Liver (tissue), 9 donors: ENCODE results near the gene MTHFSD. TPM values are rescaled to one million over a fixed set of nuclear protein-coding genes. Genes with fewer than 3 reads are reported as not detected.

ENCODE experiments used
- DNase-seq: peaks from one replicate; pipeline ENCODE4 v3.0.0-alpha.2; 2017; ENCODE audit warnings: low spot score
- H3K27ac ChIP-seq, 2 donors: one replicate each; pipeline ENCODE4 v1.7.0; 2013; ENCODE audit warnings: inconsistent platforms in 2 of 2, low read length in 2 of 2, control low read depth in 1 of 2, low read depth in 1 of 2, mild to moderate bottlenecking in 1 of 2
- H3K27me3 ChIP-seq, 4 donors: one replicate each; pipeline versions ENCODE4 v1.6.1 to v1.7.0; 2013; ENCODE audit warnings: low read length in 3 of 4, inconsistent platforms in 1 of 4, mild to moderate bottlenecking in 1 of 4, moderate library complexity in 1 of 4; ENCODE audit not compliant: control insufficient read depth in 4 of 4, insufficient read depth in 4 of 4
- H3K36me3 ChIP-seq, 4 donors: one replicate each; pipeline versions ENCODE4 v1.6.1 to v1.7.0; 2013; ENCODE audit warnings: low read length in 3 of 4, mild to moderate bottlenecking in 3 of 4, low read depth in 1 of 4, moderate library complexity in 1 of 4; ENCODE audit not compliant: control insufficient read depth in 4 of 4, insufficient read depth in 3 of 4
- H3K4me1 ChIP-seq, 4 donors: one replicate each; pipeline versions ENCODE4 v1.6.1 to v1.7.0; 2013; ENCODE audit warnings: low read length in 3 of 4, mild to moderate bottlenecking in 3 of 4, moderate library complexity in 1 of 4; ENCODE audit not compliant: control insufficient read depth in 4 of 4, insufficient read depth in 4 of 4
- H3K4me3 ChIP-seq, 3 donors: one replicate each; pipeline versions ENCODE4 v1.6.1 to v1.7.0; 2013; ENCODE audit warnings: low read length in 3 of 3, control low read depth in 1 of 3, low read depth in 1 of 3, mild to moderate bottlenecking in 1 of 3
- H3K9ac ChIP-seq, 2 donors: one replicate each; pipeline ENCODE4 v1.7.0; 2013; ENCODE audit warnings: low read length in 2 of 2, mild to moderate bottlenecking in 2 of 2, moderate library complexity in 2 of 2, control low read depth in 1 of 2, low read depth in 1 of 2
- H3K9me3 ChIP-seq, 4 donors: one replicate each; pipeline versions ENCODE4 v1.6.1 to v1.7.0; 2013; ENCODE audit warnings: low read length in 3 of 4; ENCODE audit not compliant: control insufficient read depth in 4 of 4
- EGR1 ChIP-seq, 2 donors: IDR thresholded peaks; 2 replicates each; pipeline ENCODE4 v1.6.1; 2016 to 2018; ENCODE audit warnings: antibody characterized with exemption in 2 of 2, low read depth in 2 of 2
- FOXA1 ChIP-seq: IDR thresholded peaks from 2 replicates; pipeline ENCODE4 v1.6.1; 2016; ENCODE audit warnings: antibody characterized with exemption
- FOXA2 ChIP-seq: IDR thresholded peaks from 2 replicates; pipeline ENCODE4 v1.6.1; 2016; ENCODE audit warnings: antibody characterized with exemption
- GABPA ChIP-seq, 2 donors: IDR thresholded peaks in 1 of 2; conservative IDR thresholded peaks in 1 of 2; 2 replicates each; pipeline ENCODE4 v1.6.1; 2016; ENCODE audit warnings: antibody characterized with exemption in 2 of 2, mild to moderate bottlenecking in 1 of 2, moderate library complexity in 1 of 2
- HNF4A ChIP-seq, 2 donors: conservative IDR thresholded peaks; 2 replicates each; pipeline ENCODE4 v1.6.1; 2016; ENCODE audit warnings: antibody characterized with exemption in 2 of 2, mild to moderate bottlenecking in 2 of 2
- HNF4G ChIP-seq: IDR thresholded peaks from 2 replicates; pipeline ENCODE4 v1.6.1; 2016; ENCODE audit warnings: antibody characterized with exemption
- JUND ChIP-seq, 2 donors: IDR thresholded peaks; 2 replicates each; pipeline ENCODE4 v1.6.1; 2016; ENCODE audit warnings: antibody characterized with exemption in 2 of 2
- NR2F2 ChIP-seq: IDR thresholded peaks from 2 replicates; pipeline ENCODE4 v1.6.1; 2016; ENCODE audit warnings: antibody characterized with exemption
- RAD21 ChIP-seq, 2 donors: IDR thresholded peaks; 2 replicates each; pipeline ENCODE4 v1.6.1; 2016; ENCODE audit warnings: antibody characterized with exemption in 2 of 2, mild to moderate bottlenecking in 2 of 2
- RXRA ChIP-seq, 2 donors: IDR thresholded peaks; 2 replicates each; pipeline ENCODE4 v1.6.1; 2017 to 2018; ENCODE audit warnings: antibody characterized with exemption in 2 of 2, mild to moderate bottlenecking in 1 of 2
- SP1 ChIP-seq: IDR thresholded peaks from 2 replicates; pipeline ENCODE4 v1.6.1; 2018; ENCODE audit warnings: antibody characterized with exemption, mild to moderate bottlenecking
- TAF1 ChIP-seq: conservative IDR thresholded peaks from 2 replicates; pipeline ENCODE4 v1.6.1; 2016; ENCODE audit warnings: antibody characterized with exemption, mild to moderate bottlenecking
- YY1 ChIP-seq: IDR thresholded peaks from 2 replicates; pipeline ENCODE4 v1.6.1; 2016; ENCODE audit warnings: antibody characterized with exemption, mild to moderate bottlenecking
- WGBS: extraction: QIAGEN DNeasy Blood & Tissue Kit; methylation state at CpG from one replicate; pipeline ENCODE4 v1.1.7; 2013; 5-methylcytosine and 5-hydroxymethylcytosine counted together
- polyA plus RNA-seq, 2 donors: library from polyadenylated mRNA; stranded (reverse) in 1 of 2; unstranded in 1 of 2; fragments of 200-250 nt in 1 of 2; fragments of >200 nt in 1 of 2; fragmentation: Nextera tagmentation in 1 of 2; extraction: Ambion mirVana in 1 of 2; gene quantifications; one replicate each; pipeline versions ENCODE4 v1.2.1 to v1.2.3, GENCODE V29; 2013 to 2015
- total RNA-seq, 2 donors: library from RNA; depleted of rRNA; stranded (reverse); fragments of >200 nt; gene quantifications; one replicate each; pipeline ENCODE4 v1.2.3, GENCODE V29; 2014
- TF ChIP-seq, protein P1 (sequence below): IDR thresholded peaks from 2 replicates; pipeline ENCODE4 v1.6.1; 2016; ENCODE audit warnings: antibody characterized with exemption
- TF ChIP-seq, protein P2 (sequence below): IDR thresholded peaks from 2 replicates; pipeline ENCODE4 v1.6.1; 2016; ENCODE audit warnings: antibody characterized with exemption
- TF ChIP-seq, protein P3 (sequence below): fragments of 150-350 bp; IDR thresholded peaks from 2 replicates; pipeline ENCODE4 v1.5.1; 2017; ENCODE audit warnings: improper control_type of control experiment, low read depth, low read length; ENCODE audit not compliant: missing input control
- TF ChIP-seq, protein P4 (sequence below): IDR thresholded peaks from 2 replicates; pipeline ENCODE4 v1.6.1; 2016; ENCODE audit warnings: antibody characterized with exemption, mild to moderate bottlenecking
- TF ChIP-seq, protein P5 (sequence below): IDR thresholded peaks from 2 replicates; pipeline ENCODE4 v1.6.1; 2016; ENCODE audit warnings: antibody characterized with exemption
- donor health status: healthy.
- donor health status: healthy.
- donor health status: healthy.
- donor health status: healthy.
- donor health status: healthy.

MTHFSD gene
- total and polyA plus RNA-seq, 4 donors, result 4.6 to 8.1 (median 6.5) TPM

DNA sequence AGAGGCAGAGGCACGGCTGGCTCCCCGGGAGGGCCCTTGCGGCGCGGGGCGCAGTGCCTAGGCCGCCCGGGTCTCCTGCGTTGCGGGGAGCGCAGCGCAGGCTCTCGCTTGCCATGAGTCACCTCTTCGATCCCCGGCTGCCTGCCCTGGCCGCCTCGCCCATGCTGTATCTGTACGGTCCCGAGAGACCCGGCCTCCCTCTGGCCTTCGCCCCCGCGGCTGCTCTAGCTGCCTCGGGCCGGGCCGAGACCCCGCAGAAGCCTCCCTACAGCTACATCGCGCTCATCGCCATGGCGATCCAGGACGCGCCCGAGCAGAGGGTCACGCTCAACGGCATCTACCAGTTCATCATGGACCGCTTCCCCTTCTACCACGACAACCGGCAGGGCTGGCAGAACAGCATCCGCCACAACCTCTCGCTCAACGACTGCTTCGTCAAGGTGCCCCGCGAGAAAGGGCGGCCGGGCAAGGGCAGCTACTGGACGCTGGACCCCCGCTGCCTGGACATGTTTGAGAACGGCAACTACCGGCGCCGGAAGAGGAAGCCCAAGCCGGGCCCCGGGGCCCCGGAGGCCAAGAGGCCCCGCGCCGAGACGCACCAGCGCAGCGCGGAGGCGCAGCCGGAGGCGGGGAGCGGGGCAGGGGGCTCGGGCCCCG, 23.7 kb upstream of the MTHFSD start:
- DNase-seq, result no peak
- Histone ChIP-seq H3K4me3 (no peak overlapping the region), H3K36me3 (no peaks in the 10 kb centered on the region), H3K9me3 (no peaks in the 10 kb centered on the region), H3K4me1 (peaks cover 0 to 3% (median 3%) of the 10 kb centered on the region in 4 donors), H3K27me3 (peaks cover 8 to 34% (median 18%) of the 10 kb centered on the region in 4 donors), H3K9ac (no peak overlapping the region), H3K27ac (peak overlapping the region; percentile 18 to 28)
- TF ChIP-seq RAD21 (IDR thresholded peaks at IDR 0.05), result no peak
- TF ChIP-seq TAF1, result no peak
- TF ChIP-seq YY1, result no peak
- TF ChIP-seq, protein P1, sequence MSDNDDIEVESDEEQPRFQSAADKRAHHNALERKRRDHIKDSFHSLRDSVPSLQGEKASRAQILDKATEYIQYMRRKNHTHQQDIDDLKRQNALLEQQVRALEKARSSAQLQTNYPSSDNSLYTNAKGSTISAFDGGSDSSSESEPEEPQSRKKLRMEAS, result no peak
- TF ChIP-seq HNF4A (conservative IDR thresholded peaks at IDR 0.05), result no peak
- no peak for TF ChIP-seq EGR1 (IDR thresholded peaks at IDR 0.05; ENCODE audit: low read depth in 2 of 2)
- no peak for TF ChIP-seq HNF4G
- no peak for TF ChIP-seq NR2F2
- no peak for TF ChIP-seq FOXA1
- TF ChIP-seq JUND (IDR thresholded peaks at IDR 0.05), result no peak
- no peak for TF ChIP-seq GABPA (IDR thresholded peaks at IDR 0.05 in 1 of 2, conservative IDR thresholded peaks at IDR 0.05 in 1 of 2)
- TF ChIP-seq RXRA (IDR thresholded peaks at IDR 0.05), result no peak
- TF ChIP-seq, protein P2, sequence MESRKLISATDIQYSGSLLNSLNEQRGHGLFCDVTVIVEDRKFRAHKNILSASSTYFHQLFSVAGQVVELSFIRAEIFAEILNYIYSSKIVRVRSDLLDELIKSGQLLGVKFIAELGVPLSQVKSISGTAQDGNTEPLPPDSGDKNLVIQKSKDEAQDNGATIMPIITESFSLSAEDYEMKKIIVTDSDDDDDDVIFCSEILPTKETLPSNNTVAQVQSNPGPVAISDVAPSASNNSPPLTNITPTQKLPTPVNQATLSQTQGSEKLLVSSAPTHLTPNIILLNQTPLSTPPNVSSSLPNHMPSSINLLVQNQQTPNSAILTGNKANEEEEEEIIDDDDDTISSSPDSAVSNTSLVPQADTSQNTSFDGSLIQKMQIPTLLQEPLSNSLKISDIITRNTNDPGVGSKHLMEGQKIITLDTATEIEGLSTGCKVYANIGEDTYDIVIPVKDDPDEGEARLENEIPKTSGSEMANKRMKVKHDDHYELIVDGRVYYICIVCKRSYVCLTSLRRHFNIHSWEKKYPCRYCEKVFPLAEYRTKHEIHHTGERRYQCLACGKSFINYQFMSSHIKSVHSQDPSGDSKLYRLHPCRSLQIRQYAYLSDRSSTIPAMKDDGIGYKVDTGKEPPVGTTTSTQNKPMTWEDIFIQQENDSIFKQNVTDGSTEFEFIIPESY, result no peak
- TF ChIP-seq, protein P3, sequence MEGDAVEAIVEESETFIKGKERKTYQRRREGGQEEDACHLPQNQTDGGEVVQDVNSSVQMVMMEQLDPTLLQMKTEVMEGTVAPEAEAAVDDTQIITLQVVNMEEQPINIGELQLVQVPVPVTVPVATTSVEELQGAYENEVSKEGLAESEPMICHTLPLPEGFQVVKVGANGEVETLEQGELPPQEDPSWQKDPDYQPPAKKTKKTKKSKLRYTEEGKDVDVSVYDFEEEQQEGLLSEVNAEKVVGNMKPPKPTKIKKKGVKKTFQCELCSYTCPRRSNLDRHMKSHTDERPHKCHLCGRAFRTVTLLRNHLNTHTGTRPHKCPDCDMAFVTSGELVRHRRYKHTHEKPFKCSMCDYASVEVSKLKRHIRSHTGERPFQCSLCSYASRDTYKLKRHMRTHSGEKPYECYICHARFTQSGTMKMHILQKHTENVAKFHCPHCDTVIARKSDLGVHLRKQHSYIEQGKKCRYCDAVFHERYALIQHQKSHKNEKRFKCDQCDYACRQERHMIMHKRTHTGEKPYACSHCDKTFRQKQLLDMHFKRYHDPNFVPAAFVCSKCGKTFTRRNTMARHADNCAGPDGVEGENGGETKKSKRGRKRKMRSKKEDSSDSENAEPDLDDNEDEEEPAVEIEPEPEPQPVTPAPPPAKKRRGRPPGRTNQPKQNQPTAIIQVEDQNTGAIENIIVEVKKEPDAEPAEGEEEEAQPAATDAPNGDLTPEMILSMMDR, result no peak
- TF ChIP-seq SP1, result no peak
- no peak for TF ChIP-seq FOXA2
- TF ChIP-seq, protein P4, sequence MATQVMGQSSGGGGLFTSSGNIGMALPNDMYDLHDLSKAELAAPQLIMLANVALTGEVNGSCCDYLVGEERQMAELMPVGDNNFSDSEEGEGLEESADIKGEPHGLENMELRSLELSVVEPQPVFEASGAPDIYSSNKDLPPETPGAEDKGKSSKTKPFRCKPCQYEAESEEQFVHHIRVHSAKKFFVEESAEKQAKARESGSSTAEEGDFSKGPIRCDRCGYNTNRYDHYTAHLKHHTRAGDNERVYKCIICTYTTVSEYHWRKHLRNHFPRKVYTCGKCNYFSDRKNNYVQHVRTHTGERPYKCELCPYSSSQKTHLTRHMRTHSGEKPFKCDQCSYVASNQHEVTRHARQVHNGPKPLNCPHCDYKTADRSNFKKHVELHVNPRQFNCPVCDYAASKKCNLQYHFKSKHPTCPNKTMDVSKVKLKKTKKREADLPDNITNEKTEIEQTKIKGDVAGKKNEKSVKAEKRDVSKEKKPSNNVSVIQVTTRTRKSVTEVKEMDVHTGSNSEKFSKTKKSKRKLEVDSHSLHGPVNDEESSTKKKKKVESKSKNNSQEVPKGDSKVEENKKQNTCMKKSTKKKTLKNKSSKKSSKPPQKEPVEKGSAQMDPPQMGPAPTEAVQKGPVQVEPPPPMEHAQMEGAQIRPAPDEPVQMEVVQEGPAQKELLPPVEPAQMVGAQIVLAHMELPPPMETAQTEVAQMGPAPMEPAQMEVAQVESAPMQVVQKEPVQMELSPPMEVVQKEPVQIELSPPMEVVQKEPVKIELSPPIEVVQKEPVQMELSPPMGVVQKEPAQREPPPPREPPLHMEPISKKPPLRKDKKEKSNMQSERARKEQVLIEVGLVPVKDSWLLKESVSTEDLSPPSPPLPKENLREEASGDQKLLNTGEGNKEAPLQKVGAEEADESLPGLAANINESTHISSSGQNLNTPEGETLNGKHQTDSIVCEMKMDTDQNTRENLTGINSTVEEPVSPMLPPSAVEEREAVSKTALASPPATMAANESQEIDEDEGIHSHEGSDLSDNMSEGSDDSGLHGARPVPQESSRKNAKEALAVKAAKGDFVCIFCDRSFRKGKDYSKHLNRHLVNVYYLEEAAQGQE, result no peak
- TF ChIP-seq, protein P5, sequence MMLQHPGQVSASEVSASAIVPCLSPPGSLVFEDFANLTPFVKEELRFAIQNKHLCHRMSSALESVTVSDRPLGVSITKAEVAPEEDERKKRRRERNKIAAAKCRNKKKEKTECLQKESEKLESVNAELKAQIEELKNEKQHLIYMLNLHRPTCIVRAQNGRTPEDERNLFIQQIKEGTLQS, result no peak
- WGBS, result 5% methylated on average over 69 of the region's 69 CpGs
